ENCODE results near the gene PHF10. TPM values are rescaled to one million over a fixed set of nuclear protein-coding genes. Genes with fewer than 3 reads are reported as not detected.
A peak's percentile ranks its signal among the peaks of the same experiment; 100 is the strongest.

PHF10 gene
- total RNA-seq, 2 donors from 2014 or later: 64.3 to 67.1 TPM

GRCh38 chr6:169738976-169739529, 14.8 kb upstream of the PHF10 start:
- H3K27ac Mint-ChIP-seq: no peak overlapping the region
- peaks cover 3% of the 10 kb centered on the region for H3K36me3 Mint-ChIP-seq (ENCODE audit: low read depth)
- DNase-seq (no peak), ATAC-seq (no peak)
- H3K27me3 Mint-ChIP-seq: peaks cover 21% of the 10 kb centered on the region
- H3K4me1 Mint-ChIP-seq: peaks cover 2% of the 10 kb centered on the region
- H3K9me3 ChIP-seq (ENCODE audit: control insufficient read depth, low read length, poor library complexity, severe bottlenecking): no peaks in the 10 kb centered on the region
- H3K4me3 Mint-ChIP-seq: no peak overlapping the region

DNA sequence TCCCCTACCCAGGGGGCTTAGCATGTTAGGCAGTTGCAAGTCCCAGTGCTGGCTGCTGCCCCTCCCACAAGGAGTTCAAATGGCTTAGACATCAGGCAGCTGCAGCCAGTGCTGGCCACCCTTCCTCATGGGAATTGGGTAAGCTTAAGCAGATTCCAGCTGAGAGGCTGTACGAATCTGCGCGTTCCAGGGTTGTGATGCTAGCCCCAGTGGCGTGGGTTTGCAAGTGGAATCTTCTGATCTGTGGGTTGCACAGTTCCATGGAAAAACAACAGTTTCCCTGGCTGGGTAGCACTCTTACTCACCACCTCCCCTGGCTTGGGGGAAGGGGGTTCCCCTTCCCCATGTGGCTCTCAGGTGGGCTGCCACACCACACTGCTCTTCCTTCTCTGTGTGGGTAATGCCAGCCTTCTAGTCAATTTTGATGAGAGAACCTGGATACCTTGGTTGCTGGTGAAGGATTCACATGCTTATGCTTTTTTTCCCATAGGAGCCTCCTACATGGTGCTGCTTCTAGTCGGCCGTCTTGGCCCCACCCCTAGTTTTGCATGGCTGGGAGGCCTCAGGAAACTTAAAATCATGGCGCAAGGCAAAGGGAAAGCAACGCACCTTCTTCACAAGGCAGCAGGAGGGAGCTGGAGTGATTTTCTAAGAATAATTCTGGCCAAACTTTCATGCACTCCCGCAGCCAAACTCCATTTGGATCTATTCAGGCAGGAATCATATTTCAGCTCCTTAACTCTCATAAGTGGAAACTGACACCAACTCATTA, 14.1 kb upstream of the PHF10 start:
- ATAC-seq: no peak
- H3K9me3 ChIP-seq (ENCODE audit: control insufficient read depth, low read length, poor library complexity, severe bottlenecking): no peaks in the 10 kb centered on the region
- H3K27me3 Mint-ChIP-seq: peaks cover 21% of the 10 kb centered on the region
- H3K36me3 Mint-ChIP-seq (ENCODE audit: low read depth): peaks cover 3% of the 10 kb centered on the region
- H3K27ac Mint-ChIP-seq: no peak overlapping the region
- no peak overlapping the region for H3K4me3 Mint-ChIP-seq
- DNase-seq: no peak
- H3K4me1 Mint-ChIP-seq: peaks cover 2% of the 10 kb centered on the region

DNA sequence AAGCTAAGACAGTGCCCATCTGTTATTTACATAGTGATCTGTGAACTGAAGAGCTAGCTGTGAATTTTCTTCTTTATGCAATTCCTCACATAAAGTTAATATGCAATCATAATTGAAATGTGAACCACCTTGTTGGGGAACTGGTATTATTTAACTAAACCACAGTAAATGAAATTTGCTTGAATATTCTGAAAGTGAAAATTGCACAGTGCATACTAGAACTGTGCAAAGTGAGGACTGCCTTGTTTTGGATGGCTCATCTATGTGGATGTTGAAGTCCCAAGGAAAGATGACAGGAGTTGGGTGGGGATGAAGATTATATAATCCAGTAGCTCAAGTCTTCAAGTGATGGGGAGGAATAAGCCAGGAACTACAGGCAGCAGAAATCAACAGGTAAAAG, 5.7 kb upstream of the PHF10 start:
- no peaks in the 10 kb centered on the region for H3K9me3 ChIP-seq (ENCODE audit: control insufficient read depth, low read length, poor library complexity, severe bottlenecking)
- ATAC-seq (no peak), DNase-seq (no peak)
- no peak overlapping the region for H3K4me3 Mint-ChIP-seq
- H3K27ac Mint-ChIP-seq: peak overlapping the region; percentile 16
- no peaks in the 10 kb centered on the region for H3K27me3 Mint-ChIP-seq
- H3K4me1 Mint-ChIP-seq: peaks cover 8% of the 10 kb centered on the region
- no peaks in the 10 kb centered on the region for H3K36me3 Mint-ChIP-seq (ENCODE audit: low read depth)

DNA sequence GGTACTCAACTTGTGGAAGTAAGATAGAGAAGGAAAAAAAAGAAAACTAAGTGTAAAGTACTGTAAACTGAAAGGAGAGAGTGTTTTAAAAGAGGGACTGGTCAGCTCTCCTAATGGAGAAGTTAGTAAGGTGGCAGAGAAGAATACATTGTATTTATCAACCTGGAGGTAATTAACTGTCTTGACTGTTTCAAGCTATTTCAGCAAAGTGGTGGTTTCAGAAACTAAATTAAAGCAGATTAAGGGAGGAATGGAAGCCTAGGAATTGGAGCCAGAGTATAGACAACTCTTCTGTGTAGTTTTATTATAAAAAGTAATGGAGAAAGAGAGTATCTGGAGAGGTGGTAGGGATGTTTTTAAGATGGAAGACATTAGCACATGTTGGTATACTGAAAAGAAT, 2.7 kb upstream of the PHF10 start:
- Mint-ChIP-seq H3K36me3 (ENCODE audit: low read depth) (peaks cover 3% of the 10 kb centered on the region), H3K4me3 (no peak overlapping the region), H3K27me3 (no peaks in the 10 kb centered on the region), H3K27ac (peak overlapping the region; percentile 79), H3K4me1 (peaks cover 14% of the 10 kb centered on the region)
- no peaks in the 10 kb centered on the region for H3K9me3 ChIP-seq (ENCODE audit: control insufficient read depth, low read length, poor library complexity, severe bottlenecking)
- ATAC-seq: no peak
- DNase-seq: no peak

DNA sequence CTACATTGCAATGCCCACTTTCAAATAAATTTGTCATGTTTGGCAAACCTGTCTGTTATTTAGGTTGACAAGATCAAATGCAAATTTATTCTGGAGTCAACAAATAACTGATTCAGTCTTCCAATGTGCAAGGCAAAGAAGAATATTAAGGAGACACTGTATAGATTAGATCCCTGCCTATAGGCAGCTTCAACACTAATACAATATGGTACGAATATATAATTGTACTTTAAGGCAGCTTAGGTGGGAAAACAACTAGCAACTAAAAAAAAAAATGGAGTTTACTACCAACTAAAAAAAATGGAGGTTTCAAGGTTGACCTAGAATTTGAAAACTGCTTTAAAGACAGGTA, 1.7 kb upstream of the PHF10 start:
- DNase-seq (no peak), ATAC-seq (no peak)
- Mint-ChIP-seq H3K27ac (peak overlapping the region; percentile 79), H3K4me1 (peaks cover 18% of the 10 kb centered on the region), H3K4me3 (peak overlapping the region; percentile 86), H3K36me3 (ENCODE audit: low read depth) (peaks cover 3% of the 10 kb centered on the region), H3K27me3 (no peaks in the 10 kb centered on the region)
- no peaks in the 10 kb centered on the region for H3K9me3 ChIP-seq (ENCODE audit: control insufficient read depth, low read length, poor library complexity, severe bottlenecking)

DNA sequence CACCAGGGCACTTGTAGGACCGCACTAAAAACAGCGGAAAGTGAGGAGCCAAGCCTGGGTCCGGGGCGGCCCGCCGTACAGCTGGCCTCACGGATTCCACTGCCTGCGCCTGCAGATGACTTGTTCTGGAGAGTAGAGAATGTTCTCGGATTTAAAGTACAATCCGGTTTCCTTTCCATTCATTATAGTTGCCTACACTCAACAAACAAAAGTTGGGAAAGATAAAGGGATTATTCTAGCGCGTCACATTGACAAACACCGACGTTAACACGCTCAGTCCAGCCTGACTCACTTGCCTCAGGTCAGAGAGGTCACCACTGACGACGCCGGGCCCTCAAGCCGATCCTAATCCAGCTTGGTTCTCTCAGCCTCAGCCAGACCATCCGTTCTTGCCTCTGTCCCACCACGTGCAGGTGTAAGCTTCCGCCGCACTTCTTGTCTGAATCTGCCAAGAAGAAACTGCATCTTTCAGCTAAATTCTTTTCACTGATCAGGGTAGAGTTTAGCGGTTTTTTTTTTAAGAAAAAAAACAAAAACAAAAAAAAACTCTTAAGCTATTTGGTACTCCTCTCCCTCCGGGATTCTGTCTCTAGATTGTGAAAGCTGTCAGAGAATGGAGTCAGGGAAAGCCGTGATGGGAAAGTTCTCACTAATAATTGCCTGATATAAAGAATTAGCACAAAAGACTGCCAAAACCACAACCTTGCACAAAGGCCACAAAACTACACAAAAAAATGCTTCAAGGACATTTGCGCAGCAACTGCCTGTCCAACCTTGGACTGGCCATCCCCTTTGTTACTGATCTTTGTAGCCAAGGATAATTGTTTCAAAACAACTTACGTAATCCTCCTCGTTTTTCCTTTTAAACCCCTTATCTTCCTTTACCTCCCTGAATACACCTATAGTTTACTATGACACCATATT, 1.1 kb upstream of the PHF10 start:
- Mint-ChIP-seq H3K36me3 (ENCODE audit: low read depth) (peaks cover 3% of the 10 kb centered on the region), H3K4me3 (peak overlapping the region; percentile 86), H3K4me1 (peaks cover 20% of the 10 kb centered on the region), H3K27me3 (no peaks in the 10 kb centered on the region), H3K27ac (peak overlapping the region; percentile 79)
- ATAC-seq (no peak), DNase-seq (no peak)
- H3K9me3 ChIP-seq (ENCODE audit: control insufficient read depth, low read length, poor library complexity, severe bottlenecking): no peaks in the 10 kb centered on the region

- H3K36me3 Mint-ChIP-seq (ENCODE audit: low read depth): peaks cover 3% of the 10 kb centered on the region
- H3K4me3 Mint-ChIP-seq: peak overlapping the region; percentile 86
- H3K9me3 ChIP-seq (ENCODE audit: control insufficient read depth, low read length, poor library complexity, severe bottlenecking): no peaks in the 10 kb centered on the region
- no peak overlapping the region for H3K27ac Mint-ChIP-seq
- H3K4me1 Mint-ChIP-seq: peaks cover 32% of the 10 kb centered on the region
- no peaks in the 10 kb centered on the region for H3K27me3 Mint-ChIP-seq
- peak; percentile 59 for ATAC-seq
- peak; percentile 33 to 61 (median 46) for DNase-seq
These were observed 258 bp downstream of the PHF10 start for GRCh38 chr6:169723991-169724493.

- peak; percentile 54 to 58 (median 58) for DNase-seq
- Mint-ChIP-seq H3K36me3 (ENCODE audit: low read depth) (peaks cover 3% of the 10 kb centered on the region), H3K4me3 (peak overlapping the region; percentile 98), H3K4me1 (peaks cover 33% of the 10 kb centered on the region), H3K27ac (peak overlapping the region; percentile 99), H3K27me3 (no peaks in the 10 kb centered on the region)
- peak; percentile 48 for ATAC-seq
- H3K9me3 ChIP-seq (ENCODE audit: control insufficient read depth, low read length, poor library complexity, severe bottlenecking): no peaks in the 10 kb centered on the region
These were observed 945 bp downstream of the PHF10 start for GRCh38 chr6:169723200-169723909.

DNA sequence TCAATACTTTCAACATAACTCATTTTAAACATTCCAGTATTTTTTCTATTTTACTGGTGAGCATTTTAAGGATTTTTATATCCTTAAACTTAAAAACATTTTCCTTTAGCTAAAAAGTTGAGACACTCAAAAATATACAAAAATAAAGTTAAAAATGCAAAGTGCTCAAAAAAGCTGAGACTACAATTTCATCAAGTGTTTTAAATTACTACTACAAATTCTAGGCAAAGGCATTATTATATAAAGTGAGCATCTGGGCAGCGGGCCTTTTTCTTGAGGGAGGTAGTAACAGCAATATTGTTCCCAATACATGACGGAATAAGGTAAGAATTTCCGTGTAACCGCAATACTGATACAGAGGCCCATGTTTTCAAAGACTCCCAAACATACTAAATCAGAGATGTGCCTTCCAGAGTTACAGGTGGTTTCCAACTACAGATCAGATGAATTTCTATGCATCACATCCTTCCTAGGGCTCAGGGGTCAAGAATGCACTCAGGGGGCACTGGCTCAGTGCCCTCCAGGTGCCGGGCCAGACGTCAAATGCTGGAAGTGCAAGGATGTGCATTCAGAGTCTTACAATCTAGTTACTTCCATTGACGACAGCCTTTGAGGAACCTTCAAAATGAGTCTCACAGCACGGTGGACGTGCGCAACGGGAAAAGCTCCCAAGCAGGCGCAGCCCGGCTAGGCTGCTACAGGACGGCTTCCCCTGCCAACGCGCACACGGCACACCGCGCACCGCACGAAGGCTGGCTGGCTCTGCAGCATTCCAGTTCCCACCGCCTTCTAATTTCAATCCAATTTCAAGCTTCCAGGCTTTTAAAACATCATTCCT, 1.7 kb downstream of the PHF10 start:
- peaks cover 3% of the 10 kb centered on the region for H3K36me3 Mint-ChIP-seq (ENCODE audit: low read depth)
- DNase-seq (peak in 2 of 3 donors; percentile 12 to 15), ATAC-seq (peak; percentile 44)
- H3K27ac Mint-ChIP-seq: peak overlapping the region; percentile 99
- no peaks in the 10 kb centered on the region for H3K27me3 Mint-ChIP-seq
- no peaks in the 10 kb centered on the region for H3K9me3 ChIP-seq (ENCODE audit: control insufficient read depth, low read length, poor library complexity, severe bottlenecking)
- H3K4me1 Mint-ChIP-seq: peaks cover 33% of the 10 kb centered on the region
- peak overlapping the region; percentile 98 for H3K4me3 Mint-ChIP-seq

DNA sequence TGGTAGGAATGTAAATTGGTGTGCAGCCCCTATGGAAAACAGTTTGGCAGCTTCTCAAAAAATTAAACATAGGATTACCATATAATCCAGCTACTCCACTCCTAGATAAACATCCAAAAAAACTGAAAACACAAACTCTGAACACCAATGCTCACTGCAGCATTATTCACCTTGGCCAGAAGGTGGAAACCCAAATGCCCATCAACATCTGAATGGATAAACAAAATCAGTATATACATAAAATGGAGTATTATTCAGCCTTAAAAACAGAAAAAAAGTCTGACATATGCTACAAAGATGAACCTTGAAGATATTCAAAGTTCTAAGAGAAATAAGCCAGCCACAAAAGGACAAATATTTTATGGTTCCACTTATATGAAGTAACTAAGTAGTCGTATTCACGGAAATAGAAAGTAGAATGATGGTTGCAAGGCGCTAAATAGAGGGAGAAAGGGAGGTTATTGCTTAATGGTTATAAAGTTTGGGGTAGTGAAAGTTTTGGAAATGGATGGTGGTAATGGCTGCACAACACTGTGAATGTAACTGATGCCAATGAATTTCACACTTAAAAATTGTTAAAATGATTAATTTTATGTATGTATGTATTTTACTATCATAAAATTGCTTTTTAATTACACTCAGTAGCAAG, 4.0 kb downstream of the PHF10 start:
- Mint-ChIP-seq H3K36me3 (ENCODE audit: low read depth) (peaks cover 5% of the 10 kb centered on the region), H3K27ac (peak overlapping the region; percentile 81), H3K27me3 (no peaks in the 10 kb centered on the region), H3K4me3 (no peak overlapping the region), H3K4me1 (peaks cover 27% of the 10 kb centered on the region)
- H3K9me3 ChIP-seq (ENCODE audit: control insufficient read depth, low read length, poor library complexity, severe bottlenecking): no peaks in the 10 kb centered on the region
- ATAC-seq (no peak), DNase-seq (no peak)

- H3K27ac Mint-ChIP-seq: peak overlapping the region; percentile 81
These were observed 5.2 kb downstream of the PHF10 start for GRCh38 chr6:169719117-169719516.

DNA sequence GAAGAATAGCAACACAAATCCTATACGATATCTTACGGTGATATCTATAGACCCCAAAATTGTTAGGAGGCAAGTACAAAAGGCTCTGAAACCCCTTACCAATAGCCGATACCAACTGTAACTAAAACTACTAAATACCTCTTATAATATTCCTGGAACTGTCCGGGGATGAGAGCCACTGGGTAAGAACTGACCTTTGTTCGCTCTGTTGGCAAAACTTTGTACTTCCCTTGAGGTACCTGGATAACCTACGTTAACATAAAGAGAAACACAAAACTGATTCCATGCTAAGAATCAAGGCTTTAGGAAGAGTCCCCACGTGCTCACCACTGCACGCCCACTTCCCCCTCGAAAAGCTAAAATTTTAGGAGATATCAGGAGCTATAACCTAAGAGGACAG, 9.7 kb downstream of the PHF10 start:
- Mint-ChIP-seq H3K36me3 (ENCODE audit: low read depth) (peaks cover 2% of the 10 kb centered on the region), H3K4me3 (peak overlapping the region; percentile 12), H3K27ac (no peak overlapping the region), H3K27me3 (no peaks in the 10 kb centered on the region), H3K4me1 (peaks cover 10% of the 10 kb centered on the region)
- DNase-seq: no peak
- no peaks in the 10 kb centered on the region for H3K9me3 ChIP-seq (ENCODE audit: control insufficient read depth, low read length, poor library complexity, severe bottlenecking)
- ATAC-seq: no peak

More at GRCh38 chr6:169719117-169719516, 5.2 kb downstream of the PHF10 start:
- Mint-ChIP-seq H3K36me3 (ENCODE audit: low read depth) (peaks cover 5% of the 10 kb centered on the region), H3K4me3 (no peak overlapping the region), H3K4me1 (peaks cover 27% of the 10 kb centered on the region), H3K27me3 (no peaks in the 10 kb centered on the region)
- no peak for DNase-seq
- H3K9me3 ChIP-seq (ENCODE audit: control insufficient read depth, low read length, poor library complexity, severe bottlenecking): no peaks in the 10 kb centered on the region
- ATAC-seq: no peak
